Suprapubic skin (tissue), 3 donors: ENCODE data around the gene RASGRP3.

Experiments used
- POLR2A ChIP-seq, 2 donors: fragments of 450-650 bp; IDR thresholded peaks; one replicate each; pipeline ENCODE4 v1.6.1; 2017; ENCODE audit warnings: antibody characterized with exemption in 2 of 2, mild to moderate bottlenecking in 2 of 2, moderate library complexity in 2 of 2
- TF ChIP-seq, protein P1 (sequence below), 2 donors: fragments of 200-600 bp in 1 of 2; fragments of 450-650 bp in 1 of 2; sonication (generic) in 1 of 2; IDR thresholded peaks; one replicate each; pipeline ENCODE4 v1.5.1; 2016 to 2019; ENCODE audit warnings: antibody characterized with exemption in 2 of 2, mild to moderate bottlenecking in 1 of 2, moderate library complexity in 1 of 2

- TF ChIP-seq POLR2A (IDR thresholded peaks at IDR 0.05) = no peak
- TF ChIP-seq, protein P1, sequence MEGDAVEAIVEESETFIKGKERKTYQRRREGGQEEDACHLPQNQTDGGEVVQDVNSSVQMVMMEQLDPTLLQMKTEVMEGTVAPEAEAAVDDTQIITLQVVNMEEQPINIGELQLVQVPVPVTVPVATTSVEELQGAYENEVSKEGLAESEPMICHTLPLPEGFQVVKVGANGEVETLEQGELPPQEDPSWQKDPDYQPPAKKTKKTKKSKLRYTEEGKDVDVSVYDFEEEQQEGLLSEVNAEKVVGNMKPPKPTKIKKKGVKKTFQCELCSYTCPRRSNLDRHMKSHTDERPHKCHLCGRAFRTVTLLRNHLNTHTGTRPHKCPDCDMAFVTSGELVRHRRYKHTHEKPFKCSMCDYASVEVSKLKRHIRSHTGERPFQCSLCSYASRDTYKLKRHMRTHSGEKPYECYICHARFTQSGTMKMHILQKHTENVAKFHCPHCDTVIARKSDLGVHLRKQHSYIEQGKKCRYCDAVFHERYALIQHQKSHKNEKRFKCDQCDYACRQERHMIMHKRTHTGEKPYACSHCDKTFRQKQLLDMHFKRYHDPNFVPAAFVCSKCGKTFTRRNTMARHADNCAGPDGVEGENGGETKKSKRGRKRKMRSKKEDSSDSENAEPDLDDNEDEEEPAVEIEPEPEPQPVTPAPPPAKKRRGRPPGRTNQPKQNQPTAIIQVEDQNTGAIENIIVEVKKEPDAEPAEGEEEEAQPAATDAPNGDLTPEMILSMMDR (IDR thresholded peaks at IDR 0.05) = no peak
These were observed 23.9 kb upstream of the RASGRP3 start for GRCh38 chr2:33452545-33452944.
